ENCODE data around the gene TCFL5.

The TCFL5 gene

GRCh38 chr20:62823688-62824475 is 37.7 kb downstream of the TCFL5 start:
- DNase-seq (ENCODE audit: low read depth, low spot score), result no peak

- no peak for DNase-seq (ENCODE audit: low read depth, low spot score)
Observed at GRCh38 chr20:62822788-62823651, 38.6 kb downstream of the TCFL5 start.

GRCh38 chr20:62822239-62822787 is 39.3 kb downstream of the TCFL5 start:
- no peak for DNase-seq (ENCODE audit: low read depth, low spot score)

GRCh38 chr20:62821726-62822210 is 39.9 kb downstream of the TCFL5 start:
- DNase-seq (ENCODE audit: low read depth, low spot score), result no peak

GRCh38 chr20:62820962-62821725 is 40.5 kb downstream of the TCFL5 start:
- DNase-seq (ENCODE audit: low read depth, low spot score), result no peak

GRCh38 chr20:62820208-62820961 is 41.2 kb downstream of the TCFL5 start:
- no peak for DNase-seq (ENCODE audit: low read depth, low spot score)

GRCh38 chr20:62819494-62820174 is 42.0 kb downstream of the TCFL5 start:
- DNase-seq (ENCODE audit: low read depth, low spot score), result no peak

GRCh38 chr20:62818592-62819493 is 42.8 kb downstream of the TCFL5 start:
- no peak for DNase-seq (ENCODE audit: low read depth, low spot score)

- no peak for DNase-seq (ENCODE audit: low read depth, low spot score)
Observed at GRCh38 chr20:62817975-62818591, 43.5 kb downstream of the TCFL5 start.

GRCh38 chr20:62816884-62817873 is 44.4 kb downstream of the TCFL5 start, which contains the start of gene COL9A3:
TSS of gene COL9A3 (plus strand) at chr20:62817050. CDS start at chr20:62817065, 15 bp downstream.
- DNase-seq (ENCODE audit: low read depth, low spot score), result no peak

GRCh38 chr20:62816031-62816883 is 45.4 kb downstream of the TCFL5 start:
- DNase-seq (ENCODE audit: low read depth, low spot score), result no peak

- DNase-seq (ENCODE audit: low read depth, low spot score), result no peak
Observed at GRCh38 chr20:62815066-62815991, 46.3 kb downstream of the TCFL5 start.

GRCh38 chr20:62814709-62815065 is 46.9 kb downstream of the TCFL5 start:
- no peak for DNase-seq (ENCODE audit: low read depth, low spot score)

GRCh38 chr20:62814060-62814708 is 47.4 kb downstream of the TCFL5 start:
- DNase-seq (ENCODE audit: low read depth, low spot score), result no peak

- DNase-seq (ENCODE audit: low read depth, low spot score), result no peak
Observed at GRCh38 chr20:62813588-62813987, 48.0 kb downstream of the TCFL5 start.

All from iPS DF 19.7 (cell line).